Mammary epithelial cell (primary cell): ENCODE measurements around the gene CDH9.

Experiments
- CTCF ChIP-seq, 2 donors: IDR thresholded peaks in 1 of 2; conservative IDR thresholded peaks in 1 of 2; 2 replicates each; pipeline ENCODE4 v1.5.1; 2011 to 2012; ENCODE audit warnings: inconsistent platforms in 2 of 2, low read length in 2 of 2, mild to moderate bottlenecking in 2 of 2, control low read depth in 1 of 2, low read depth in 1 of 2; ENCODE audit not compliant: insufficient read depth in 1 of 2; ENCODE audit errors: extremely low read depth in 1 of 2
- EZH2 ChIP-seq: IDR thresholded peaks from 2 replicates; pipeline ENCODE4 v1.6.1; 2012; ENCODE audit warnings: low read length, inconsistent platforms, borderline replicate concordance

- no peak for TF ChIP-seq CTCF (conservative IDR thresholded peaks at IDR 0.05 in 1 of 2, IDR thresholded peaks at IDR 0.05 in 1 of 2; ENCODE audit: extremely low read depth in 1 of 2, insufficient read depth in 1 of 2, low read depth in 1 of 2, low read length in 2 of 2)
- no peak for TF ChIP-seq EZH2
These were observed 156.5 kb downstream of the CDH9 start for GRCh38 chr5:26881901-26882300.
